ENCODE measurements around the gene RHBDL3.

GRCh38 chr17:32249475-32249874, 16.2 kb upstream of the RHBDL3 start:
- TF ChIP-seq CTCF (IDR thresholded peaks at IDR 0.05): no peak
- no peak for TF ChIP-seq POLR2A (IDR thresholded peaks at IDR 0.05)
- no peak for TF ChIP-seq POLR2AphosphoS5 (IDR thresholded peaks at IDR 0.05)
- no peak for TF ChIP-seq EP300 (IDR thresholded peaks at IDR 0.05; ENCODE audit: low read depth)
